Measurements from ENCODE around the gene LIMK1.

- TF ChIP-seq, protein P1, sequence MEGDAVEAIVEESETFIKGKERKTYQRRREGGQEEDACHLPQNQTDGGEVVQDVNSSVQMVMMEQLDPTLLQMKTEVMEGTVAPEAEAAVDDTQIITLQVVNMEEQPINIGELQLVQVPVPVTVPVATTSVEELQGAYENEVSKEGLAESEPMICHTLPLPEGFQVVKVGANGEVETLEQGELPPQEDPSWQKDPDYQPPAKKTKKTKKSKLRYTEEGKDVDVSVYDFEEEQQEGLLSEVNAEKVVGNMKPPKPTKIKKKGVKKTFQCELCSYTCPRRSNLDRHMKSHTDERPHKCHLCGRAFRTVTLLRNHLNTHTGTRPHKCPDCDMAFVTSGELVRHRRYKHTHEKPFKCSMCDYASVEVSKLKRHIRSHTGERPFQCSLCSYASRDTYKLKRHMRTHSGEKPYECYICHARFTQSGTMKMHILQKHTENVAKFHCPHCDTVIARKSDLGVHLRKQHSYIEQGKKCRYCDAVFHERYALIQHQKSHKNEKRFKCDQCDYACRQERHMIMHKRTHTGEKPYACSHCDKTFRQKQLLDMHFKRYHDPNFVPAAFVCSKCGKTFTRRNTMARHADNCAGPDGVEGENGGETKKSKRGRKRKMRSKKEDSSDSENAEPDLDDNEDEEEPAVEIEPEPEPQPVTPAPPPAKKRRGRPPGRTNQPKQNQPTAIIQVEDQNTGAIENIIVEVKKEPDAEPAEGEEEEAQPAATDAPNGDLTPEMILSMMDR (conservative IDR thresholded peaks at IDR 0.05): no peak
- TF ChIP-seq ZFX (IDR thresholded peaks at IDR 0.05): no peak
These were observed 9.4 kb downstream of the LIMK1 start for GRCh38 chr7:74092964-74093471.
